WTC11 (cell line): Measurements from ENCODE around the gene ZNF12. TPM values are rescaled to one million over a fixed set of nuclear protein-coding genes. Genes with fewer than 3 reads are reported as not detected.

Source experiments
- ATAC-seq: fragments of 200-7000 bp; cut with Tn5 transposase; 2 replicates; pipeline ENCODE4 v1.10.0; 2021; ENCODE audit warnings: mild to moderate bottlenecking, moderate library complexity
- CTCF ChIA-PET: fragments of 300-600 bp; sonication (Branson Sonifier 250); formaldehyde crosslinking; loops from one replicate; lab custom pipeline; 2021; ENCODE audit warnings: antibody characterized with exemption; lab: Charles Lee
- POLR2A ChIA-PET: fragments of 350-600 bp; sonication (Branson Sonifier 250); formaldehyde crosslinking; loops from one replicate; lab custom pipeline; 2021; ENCODE audit warnings: antibody characterized with exemption; lab: Charles Lee
- DNase-seq: peaks from one replicate; pipeline ENCODE4 v3.0.0; 2021; ENCODE audit warnings: low spot score
- H3K27ac Mint-ChIP-seq: 2 replicates; pipeline ENCODE4 v1.8.0; 2021; ENCODE audit warnings: mixed read lengths
- H3K27me3 Mint-ChIP-seq: 2 replicates; pipeline ENCODE4 v1.8.0; 2021; ENCODE audit warnings: low read depth, mild to moderate bottlenecking, moderate library complexity, mixed read lengths
- H3K36me3 Mint-ChIP-seq: 2 replicates; pipeline ENCODE4 v1.8.0; 2021; ENCODE audit warnings: mixed read lengths
- H3K4me1 Mint-ChIP-seq: 2 replicates; pipeline ENCODE4 v1.8.0; 2022; ENCODE audit warnings: mixed read lengths
- H3K4me3 Mint-ChIP-seq: 2 replicates; pipeline ENCODE4 v1.8.0; 2021; ENCODE audit warnings: mild to moderate bottlenecking, moderate library complexity, mixed read lengths
- H3K9me3 Mint-ChIP-seq: 2 replicates; pipeline ENCODE4 v1.8.0; 2021; ENCODE audit warnings: mixed read lengths
- ATF2 ChIP-seq: sonication (generic); formaldehyde crosslinking; IDR thresholded peaks from 2 replicates; pipeline ENCODE4 v1.8.1; 2022; ENCODE audit warnings: low read depth, missing genetic modification reagents, borderline replicate concordance
- CBFB ChIP-seq: sonication (generic); formaldehyde crosslinking; IDR thresholded peaks from 2 replicates; pipeline ENCODE4 v1.8.1; 2022; ENCODE audit warnings: mild to moderate bottlenecking, low read depth, missing genetic modification reagents
- GTF2I ChIP-seq: fragments of 250-450 bp; sonication (Bioruptor Pico); conservative IDR thresholded peaks from 2 replicates; pipeline ENCODE4 v1.4.0; 2021; ENCODE audit warnings: mild to moderate bottlenecking
- NFATC4 ChIP-seq: fragments of 250-450 bp; sonication (Bioruptor Pico); IDR thresholded peaks from 2 replicates; pipeline ENCODE4 v1.9.0; 2021; ENCODE audit warnings: mild to moderate bottlenecking
- NFYB ChIP-seq: sonication (generic); formaldehyde crosslinking; conservative IDR thresholded peaks from 2 replicates; pipeline ENCODE4 v1.8.0; 2022; ENCODE audit warnings: low read depth, missing genetic modification reagents
- NR2C2 ChIP-seq: sonication (generic); formaldehyde crosslinking; IDR thresholded peaks from 2 replicates; pipeline ENCODE4 v1.8.0; 2022; ENCODE audit warnings: mild to moderate bottlenecking, missing genetic modification reagents
- SOX15 ChIP-seq: fragments of 250-450 bp; sonication (Bioruptor Pico); IDR thresholded peaks from 2 replicates; pipeline ENCODE4 v1.9.0; 2021; ENCODE audit warnings: mild to moderate bottlenecking
- ZNF317 ChIP-seq: sonication (generic); formaldehyde crosslinking; IDR thresholded peaks from 2 replicates; pipeline ENCODE4 v1.8.1; 2023; ENCODE audit warnings: low read depth, mild to moderate bottlenecking, moderate library complexity, missing genetic modification reagents, borderline replicate concordance
- ZSCAN18 ChIP-seq: fragments of 250-450 bp; sonication (Bioruptor Pico); IDR thresholded peaks from 2 replicates; pipeline ENCODE4 v2.1.2; 2022; ENCODE audit warnings: mild to moderate bottlenecking, moderate library complexity
- total RNA-seq: library from RNA; stranded (reverse); gene quantifications from 3 replicates; pipeline ENCODE4 v1.2.3, GENCODE V29; 2021
- TF ChIP-seq, protein P1 (sequence below): sonication (generic); formaldehyde crosslinking; IDR thresholded peaks from 2 replicates; pipeline ENCODE4 v1.8.0; 2023; ENCODE audit warnings: missing genetic modification reagents, mild to moderate bottlenecking, borderline replicate concordance
- TF ChIP-seq, protein P2 (sequence below): sonication (generic); formaldehyde crosslinking; IDR thresholded peaks from 2 replicates; pipeline ENCODE4 v1.8.1; 2023; ENCODE audit warnings: mild to moderate bottlenecking, moderate library complexity, missing genetic modification reagents
- TF ChIP-seq, protein P3 (sequence below): sonication (generic); formaldehyde crosslinking; IDR thresholded peaks from 2 replicates; pipeline ENCODE4 v1.8.1; 2023; ENCODE audit warnings: mild to moderate bottlenecking, missing genetic modification reagents, moderate library complexity

ZNF12 gene
- total RNA-seq, 1 experiment from 2014 or later: 21.6 TPM

DNA sequence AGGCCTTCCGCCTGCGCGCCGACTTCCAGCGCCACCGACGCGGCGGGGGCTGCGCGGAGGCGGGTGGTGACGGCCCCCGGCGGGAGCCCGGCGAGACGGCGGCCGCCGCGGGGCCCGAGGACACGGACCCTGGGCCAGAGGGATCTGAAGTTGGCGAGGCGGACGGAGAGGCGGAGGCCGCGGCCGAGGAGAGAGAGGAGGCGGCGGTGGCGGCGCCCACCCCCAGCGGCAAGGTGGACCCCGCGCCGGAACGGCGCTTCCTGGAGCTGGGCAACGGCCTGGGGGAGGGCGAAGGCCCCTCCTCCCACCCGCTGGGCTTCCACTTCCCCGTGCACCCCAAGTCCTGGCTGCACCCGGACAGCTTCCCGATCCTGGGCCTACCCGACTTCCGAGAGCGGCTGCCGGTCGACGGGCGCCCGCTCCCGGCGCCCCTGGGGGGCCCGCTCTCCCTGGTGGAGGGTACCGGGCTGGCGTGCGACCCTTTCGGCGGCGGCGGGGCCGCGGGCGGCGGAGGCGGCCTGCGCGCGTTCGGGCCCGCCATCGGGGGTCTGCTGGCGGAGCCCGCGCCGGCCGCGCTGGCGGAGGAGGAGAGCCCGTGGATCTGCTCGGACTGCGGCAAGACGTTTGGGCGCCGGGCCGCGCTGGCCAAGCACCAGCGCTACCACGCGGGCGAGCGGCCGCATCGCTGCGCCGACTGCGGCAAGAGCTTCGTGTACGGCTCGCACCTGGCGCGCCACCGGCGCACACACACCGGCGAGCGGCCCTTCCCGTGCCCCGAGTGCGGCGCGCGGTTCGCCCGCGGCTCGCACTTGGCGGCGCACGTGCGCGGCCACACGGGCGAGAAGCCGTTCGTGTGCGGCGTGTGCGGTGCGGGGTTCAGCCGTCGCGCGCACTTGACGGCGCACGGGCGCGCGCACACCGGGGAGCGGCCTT, 53.4 kb downstream of the ZNF12 start (continued):
- TF ChIP-seq, protein P1, sequence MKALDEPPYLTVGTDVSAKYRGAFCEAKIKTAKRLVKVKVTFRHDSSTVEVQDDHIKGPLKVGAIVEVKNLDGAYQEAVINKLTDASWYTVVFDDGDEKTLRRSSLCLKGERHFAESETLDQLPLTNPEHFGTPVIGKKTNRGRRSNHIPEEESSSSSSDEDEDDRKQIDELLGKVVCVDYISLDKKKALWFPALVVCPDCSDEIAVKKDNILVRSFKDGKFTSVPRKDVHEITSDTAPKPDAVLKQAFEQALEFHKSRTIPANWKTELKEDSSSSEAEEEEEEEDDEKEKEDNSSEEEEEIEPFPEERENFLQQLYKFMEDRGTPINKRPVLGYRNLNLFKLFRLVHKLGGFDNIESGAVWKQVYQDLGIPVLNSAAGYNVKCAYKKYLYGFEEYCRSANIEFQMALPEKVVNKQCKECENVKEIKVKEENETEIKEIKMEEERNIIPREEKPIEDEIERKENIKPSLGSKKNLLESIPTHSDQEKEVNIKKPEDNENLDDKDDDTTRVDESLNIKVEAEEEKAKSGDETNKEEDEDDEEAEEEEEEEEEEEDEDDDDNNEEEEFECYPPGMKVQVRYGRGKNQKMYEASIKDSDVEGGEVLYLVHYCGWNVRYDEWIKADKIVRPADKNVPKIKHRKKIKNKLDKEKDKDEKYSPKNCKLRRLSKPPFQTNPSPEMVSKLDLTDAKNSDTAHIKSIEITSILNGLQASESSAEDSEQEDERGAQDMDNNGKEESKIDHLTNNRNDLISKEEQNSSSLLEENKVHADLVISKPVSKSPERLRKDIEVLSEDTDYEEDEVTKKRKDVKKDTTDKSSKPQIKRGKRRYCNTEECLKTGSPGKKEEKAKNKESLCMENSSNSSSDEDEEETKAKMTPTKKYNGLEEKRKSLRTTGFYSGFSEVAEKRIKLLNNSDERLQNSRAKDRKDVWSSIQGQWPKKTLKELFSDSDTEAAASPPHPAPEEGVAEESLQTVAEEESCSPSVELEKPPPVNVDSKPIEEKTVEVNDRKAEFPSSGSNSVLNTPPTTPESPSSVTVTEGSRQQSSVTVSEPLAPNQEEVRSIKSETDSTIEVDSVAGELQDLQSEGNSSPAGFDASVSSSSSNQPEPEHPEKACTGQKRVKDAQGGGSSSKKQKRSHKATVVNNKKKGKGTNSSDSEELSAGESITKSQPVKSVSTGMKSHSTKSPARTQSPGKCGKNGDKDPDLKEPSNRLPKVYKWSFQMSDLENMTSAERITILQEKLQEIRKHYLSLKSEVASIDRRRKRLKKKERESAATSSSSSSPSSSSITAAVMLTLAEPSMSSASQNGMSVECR: no peak
- TF ChIP-seq CBFB: no peak
- TF ChIP-seq, all 79 proteins: peak for 0

DNA sequence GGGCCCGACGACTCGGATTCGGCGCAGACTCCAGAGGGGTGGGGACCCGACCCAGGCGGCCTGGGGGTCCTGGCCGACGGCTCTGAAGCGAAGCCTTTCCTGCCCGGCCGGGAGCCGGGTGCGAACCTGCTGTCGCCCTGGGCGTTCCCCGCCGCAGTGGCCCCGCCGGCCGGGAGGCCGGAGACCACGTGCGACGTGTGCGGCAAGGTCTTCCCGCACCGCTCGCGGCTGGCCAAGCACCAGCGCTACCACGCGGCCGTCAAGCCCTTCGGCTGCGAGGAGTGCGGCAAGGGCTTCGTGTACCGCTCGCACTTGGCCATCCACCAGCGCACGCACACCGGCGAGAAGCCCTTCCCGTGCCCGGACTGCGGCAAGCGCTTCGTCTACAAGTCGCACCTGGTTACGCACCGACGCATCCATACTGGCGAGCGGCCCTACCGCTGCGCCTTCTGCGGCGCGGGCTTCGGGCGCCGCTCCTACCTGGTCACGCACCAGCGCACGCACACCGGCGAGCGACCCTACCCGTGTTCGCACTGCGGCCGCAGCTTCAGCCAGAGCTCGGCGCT, 54.2 kb downstream of the ZNF12 start:
- Mint-ChIP-seq H3K27ac (no peak overlapping the region), H3K4me1 (no peaks in the 10 kb centered on the region), H3K9me3 (no peaks in the 10 kb centered on the region), H3K4me3 (no peak overlapping the region), H3K36me3 (peaks cover 8% of the 10 kb centered on the region), H3K27me3 (no peaks in the 10 kb centered on the region)
- ATAC-seq (no peak), DNase-seq (peak; percentile 8)
- ChIA-PET CTCF (no interaction called here), POLR2A (no interaction called here)
- TF ChIP-seq ZNF317 (no peak), NFYB (no peak), ZSCAN18 (no peak), NR2C2 (CRISPR knock-in tag) (no peak), ATF2 (no peak), NFATC4 (CRISPR knock-in tag) (no peak), GTF2I (CRISPR knock-in tag) (no peak)
- TF ChIP-seq, protein P2, sequence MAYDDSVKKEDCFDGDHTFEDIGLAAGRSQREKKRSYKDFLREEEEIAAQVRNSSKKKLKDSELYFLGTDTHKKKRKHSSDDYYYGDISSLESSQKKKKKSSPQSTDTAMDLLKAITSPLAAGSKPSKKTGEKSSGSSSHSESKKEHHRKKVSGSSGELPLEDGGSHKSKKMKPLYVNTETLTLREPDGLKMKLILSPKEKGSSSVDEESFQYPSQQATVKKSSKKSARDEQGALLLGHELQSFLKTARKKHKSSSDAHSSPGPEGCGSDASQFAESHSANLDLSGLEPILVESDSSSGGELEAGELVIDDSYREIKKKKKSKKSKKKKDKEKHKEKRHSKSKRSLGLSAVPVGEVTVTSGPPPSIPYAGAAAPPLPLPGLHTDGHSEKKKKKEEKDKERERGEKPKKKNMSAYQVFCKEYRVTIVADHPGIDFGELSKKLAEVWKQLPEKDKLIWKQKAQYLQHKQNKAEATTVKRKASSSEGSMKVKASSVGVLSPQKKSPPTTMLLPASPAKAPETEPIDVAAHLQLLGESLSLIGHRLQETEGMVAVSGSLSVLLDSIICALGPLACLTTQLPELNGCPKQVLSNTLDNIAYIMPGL: no peak

- no peak for ATAC-seq
- no peak overlapping the region for H3K4me3 Mint-ChIP-seq
- CTCF ChIA-PET: no interaction called here
- POLR2A ChIA-PET: no interaction called here
- TF ChIP-seq, protein P3, sequence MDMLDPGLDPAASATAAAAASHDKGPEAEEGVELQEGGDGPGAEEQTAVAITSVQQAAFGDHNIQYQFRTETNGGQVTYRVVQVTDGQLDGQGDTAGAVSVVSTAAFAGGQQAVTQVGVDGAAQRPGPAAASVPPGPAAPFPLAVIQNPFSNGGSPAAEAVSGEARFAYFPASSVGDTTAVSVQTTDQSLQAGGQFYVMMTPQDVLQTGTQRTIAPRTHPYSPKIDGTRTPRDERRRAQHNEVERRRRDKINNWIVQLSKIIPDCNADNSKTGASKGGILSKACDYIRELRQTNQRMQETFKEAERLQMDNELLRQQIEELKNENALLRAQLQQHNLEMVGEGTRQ (CRISPR knock-in tag): no peak
- no peak for TF ChIP-seq SOX15 (CRISPR knock-in tag)
- no peak for TF ChIP-seq CBFB
- no peaks in the 10 kb centered on the region for H3K9me3 Mint-ChIP-seq
- no peaks in the 10 kb centered on the region for H3K27me3 Mint-ChIP-seq
- H3K27ac Mint-ChIP-seq: no peak overlapping the region
- DNase-seq: peak; percentile 9
- H3K4me1 Mint-ChIP-seq: no peaks in the 10 kb centered on the region
- peaks cover 8% of the 10 kb centered on the region for H3K36me3 Mint-ChIP-seq
These were observed 54.8 kb downstream of the ZNF12 start for GRCh38 chr7:6651851-6652445.
